ENCODE results near the gene LRRC39. TPM values are rescaled to one million over a fixed set of nuclear protein-coding genes. Genes with fewer than 3 reads are reported as not detected.

The LRRC39 gene
- total RNA-seq, 1 donor from 2014 or later: 0.54 TPM

- H3K27me3 Mint-ChIP-seq (ENCODE audit: insufficient read depth, low read depth): no peaks in the 10 kb centered on the region
- Histone ChIP-seq H3K4me1 (peaks cover 11% of the 10 kb centered on the region), H2AFZ (replicated peaks) (no peak overlapping the region), H3K36me3 (peaks cover 20% of the 10 kb centered on the region), H3K4me3 (no peak overlapping the region), H3K9me3 (ENCODE audit: low read depth) (no peaks in the 10 kb centered on the region), H3K9ac (no peak overlapping the region), H4K20me1 (ENCODE audit: low read depth) (no peaks in the 10 kb centered on the region), H3K79me2 (ENCODE audit: low read depth) (no peaks in the 10 kb centered on the region), H3K27ac (no peak overlapping the region), H3K4me2 (no peak overlapping the region), H3K27me3 (no peaks in the 10 kb centered on the region), H3F3A (ENCODE audit: low read depth) (peaks cover 5% of the 10 kb centered on the region)
- peaks cover 46% of the 10 kb centered on the region for H3K36me3 Mint-ChIP-seq
- DNase-seq (ENCODE audit: low spot score): no peak
- H3K4me3 Mint-ChIP-seq: no peak overlapping the region
- TF ChIP-seq CTCF (IDR thresholded peaks at IDR 0.05): no peak
- no peak for TF ChIP-seq EZH2phosphoT487 (IDR thresholded peaks at IDR 0.05)
- TF ChIP-seq EZH2 (IDR thresholded peaks at IDR 0.05): no peak
- H3K4me1 Mint-ChIP-seq: peaks cover 2% of the 10 kb centered on the region
- H3K9me3 Mint-ChIP-seq: peaks cover 6% of the 10 kb centered on the region
- peak overlapping the region; percentile 78 for H3K27ac Mint-ChIP-seq
Observed at GRCh38 chr1:100198596-100198995, 20.5 kb upstream of the LRRC39 start.

- H3F3A ChIP-seq (ENCODE audit: low read depth): peaks cover 5% of the 10 kb centered on the region
- no peak overlapping the region for H3K9ac ChIP-seq
- H3K27me3 Mint-ChIP-seq (ENCODE audit: insufficient read depth, low read depth): no peaks in the 10 kb centered on the region
- H3K4me3 ChIP-seq: no peak overlapping the region
- no peak overlapping the region for H3K27ac Mint-ChIP-seq
- H3K27ac ChIP-seq: no peak overlapping the region
- H3K4me2 ChIP-seq: no peak overlapping the region
- no peak for DNase-seq (ENCODE audit: low spot score)
- no peaks in the 10 kb centered on the region for H3K79me2 ChIP-seq (ENCODE audit: low read depth)
- H3K9me3 ChIP-seq (ENCODE audit: low read depth): no peaks in the 10 kb centered on the region
- H4K20me1 ChIP-seq (ENCODE audit: low read depth): no peaks in the 10 kb centered on the region
- no peaks in the 10 kb centered on the region for H3K36me3 ChIP-seq
- H2AFZ ChIP-seq (replicated peaks): no peak overlapping the region
- peaks cover 7% of the 10 kb centered on the region for H3K4me1 ChIP-seq
- H3K36me3 Mint-ChIP-seq: peaks cover 4% of the 10 kb centered on the region
- peaks cover 4% of the 10 kb centered on the region for H3K4me1 Mint-ChIP-seq
- H3K9me3 Mint-ChIP-seq: no peaks in the 10 kb centered on the region
- H3K27me3 ChIP-seq: no peaks in the 10 kb centered on the region
- H3K4me3 Mint-ChIP-seq: no peak overlapping the region
- no peak for TF ChIP-seq EZH2 (IDR thresholded peaks at IDR 0.05)
- no peak for TF ChIP-seq EZH2phosphoT487 (IDR thresholded peaks at IDR 0.05)
- no peak for TF ChIP-seq CTCF (IDR thresholded peaks at IDR 0.05)
Observed at GRCh38 chr1:100188617-100189016, 10.6 kb upstream of the LRRC39 start.

GRCh38 chr1:100187912-100188311, 9.9 kb upstream of the LRRC39 start:
- Mint-ChIP-seq H3K9me3 (no peaks in the 10 kb centered on the region), H3K4me3 (no peak overlapping the region), H3K27ac (no peak overlapping the region), H3K27me3 (ENCODE audit: insufficient read depth, low read depth) (no peaks in the 10 kb centered on the region), H3K36me3 (peaks cover 4% of the 10 kb centered on the region), H3K4me1 (peaks cover 4% of the 10 kb centered on the region)
- Histone ChIP-seq H3K36me3 (no peaks in the 10 kb centered on the region), H3K27me3 (no peaks in the 10 kb centered on the region), H3K9me3 (ENCODE audit: low read depth) (no peaks in the 10 kb centered on the region), H4K20me1 (ENCODE audit: low read depth) (no peaks in the 10 kb centered on the region), H3K27ac (no peak overlapping the region), H3K4me1 (peaks cover 7% of the 10 kb centered on the region), H3K79me2 (ENCODE audit: low read depth) (no peaks in the 10 kb centered on the region), H3K9ac (no peak overlapping the region), H2AFZ (replicated peaks) (no peak overlapping the region), H3K4me3 (no peak overlapping the region), H3K4me2 (no peak overlapping the region), H3F3A (ENCODE audit: low read depth) (peaks cover 5% of the 10 kb centered on the region)
- DNase-seq (ENCODE audit: low spot score): no peak
- TF ChIP-seq CTCF (IDR thresholded peaks at IDR 0.05) (no peak), EZH2phosphoT487 (IDR thresholded peaks at IDR 0.05) (no peak), EZH2 (IDR thresholded peaks at IDR 0.05) (no peak)
